IMR-90 (cell line): ENCODE data around the gene MCFD2. TPM values are rescaled to one million over a fixed set of nuclear protein-coding genes. Genes with fewer than 3 reads are reported as not detected.

ENCODE experiments used
- ATAC-seq: fragments of 200-7000 bp; cut with Tn5 transposase; 2 replicates; pipeline ENCODE4 v1.9.1; 2020; ENCODE audit warnings: low read depth, mild to moderate bottlenecking, moderate library complexity
- BruUV-seq: library from RNA; stranded (reverse); fragments of 400-500 nt; replicated peaks from 2 replicates; lab custom pipeline; 2021; lab: Mats Ljungman, UMichigan
- CTCF ChIA-PET: fragments of 300-600 bp; formaldehyde crosslinking; extraction: SDS; loops from one replicate; lab custom pipeline; 2021; ENCODE audit warnings: antibody characterized with exemption; lab: Yijun Ruan, JAX
- POLR2A ChIA-PET: fragments of 300-600 bp; sonication (Branson Sonifier 250); formaldehyde crosslinking; loops from one replicate; lab custom pipeline; 2022; ENCODE audit warnings: antibody characterized with exemption; ENCODE audit not compliant: unreplicated experiment; lab: Charles Lee
- DNase-seq: peaks from one replicate; pipeline ENCODE4 v3.0.0; 2013
- H2AFZ ChIP-seq: replicated peaks from 2 replicates; pipeline ENCODE3; 2013; ENCODE audit warnings: low read length, mild to moderate bottlenecking; ENCODE audit not compliant: poor library complexity
- H2AK5ac ChIP-seq: 2 replicates; pipeline ENCODE4 v1.6.1; 2013; ENCODE audit warnings: low read depth, low read length, inconsistent platforms
- H2AK9ac ChIP-seq: replicated peaks from 2 replicates; pipeline ENCODE3; 2013; ENCODE audit warnings: mild to moderate bottlenecking, low read depth, low read length, moderate library complexity; ENCODE audit not compliant: poor library complexity
- H2BK120ac ChIP-seq: 2 replicates; pipeline ENCODE4 v1.6.1; 2013; ENCODE audit warnings: low read depth, low read length, inconsistent platforms
- H2BK15ac ChIP-seq: 3 replicates; pipeline ENCODE4 v1.6.1; 2013; ENCODE audit warnings: low read depth, low read length, inconsistent platforms
- H2BK20ac ChIP-seq: 2 replicates; pipeline ENCODE4 v1.6.1; 2013; ENCODE audit warnings: low read depth, mild to moderate bottlenecking, inconsistent platforms, low read length, moderate library complexity
- H2BK5ac ChIP-seq: 2 replicates; pipeline ENCODE4 v1.6.1; 2013; ENCODE audit warnings: mild to moderate bottlenecking, low read depth, low read length, inconsistent platforms; ENCODE audit not compliant: poor library complexity, severe bottlenecking
- H3K14ac ChIP-seq: replicated peaks from 2 replicates; pipeline ENCODE4 v1.6.1; 2013; ENCODE audit warnings: low read depth, low read length, inconsistent platforms
- H3K18ac ChIP-seq: 2 replicates; pipeline ENCODE4 v1.6.1; 2013; ENCODE audit warnings: low read depth, low read length, control low read depth
- H3K23ac ChIP-seq: 2 replicates; pipeline ENCODE4 v1.6.1; 2013; ENCODE audit warnings: low read depth, low read length, inconsistent platforms
- H3K27ac ChIP-seq: 2 replicates; pipeline ENCODE4 v1.5.1; 2013; ENCODE audit warnings: mild to moderate bottlenecking, control low read depth, low read length; ENCODE audit not compliant: insufficient read depth
- H3K27me3 ChIP-seq: 2 replicates; pipeline ENCODE4 v1.6.1; 2013; ENCODE audit warnings: low read length; ENCODE audit not compliant: control insufficient read depth, insufficient read depth
- H3K36me3 ChIP-seq: 2 replicates; pipeline ENCODE4 v1.6.1; 2013; ENCODE audit warnings: low read length, mixed read lengths; ENCODE audit not compliant: control insufficient read depth, insufficient read depth
- H3K4ac ChIP-seq: 2 replicates; pipeline ENCODE4 v1.6.1; 2013; ENCODE audit warnings: low read depth, low read length, inconsistent platforms
- H3K4me1 ChIP-seq: 2 replicates; pipeline ENCODE4 v1.6.1; 2013; ENCODE audit warnings: low read length, mixed read lengths; ENCODE audit not compliant: control insufficient read depth, insufficient read depth
- H3K4me2 ChIP-seq: 2 replicates; pipeline ENCODE4 v1.6.1; 2013; ENCODE audit warnings: low read depth, mild to moderate bottlenecking, control low read depth, low read length, moderate library complexity
- H3K4me3 ChIP-seq: 2 replicates; pipeline ENCODE4 v1.5.1; 2013; ENCODE audit warnings: low read depth, mild to moderate bottlenecking, control low read depth, low read length, moderate library complexity; ENCODE audit not compliant: insufficient read depth
- H3K56ac ChIP-seq: 2 replicates; pipeline ENCODE4 v1.6.1; 2013; ENCODE audit warnings: low read length, inconsistent platforms; ENCODE audit not compliant: insufficient read depth; ENCODE audit errors: extremely low read depth
- H3K79me1 ChIP-seq, 2 experiments: 2 replicates each; pipeline ENCODE4 v1.6.1; 2013; ENCODE audit warnings: low read length in 2 of 2, inconsistent platforms in 1 of 2, low read depth in 1 of 2
- H3K9ac ChIP-seq: 2 replicates; pipeline ENCODE4 v1.6.1; 2013; ENCODE audit warnings: low read depth, low read length, control low read depth
- H3K9me1 ChIP-seq: 2 replicates; pipeline ENCODE4 v1.6.1; 2013; ENCODE audit warnings: low read length, inconsistent platforms; ENCODE audit not compliant: insufficient read depth
- H3K9me3 ChIP-seq: 2 replicates; pipeline ENCODE4 v1.6.1; 2013; ENCODE audit warnings: low read length; ENCODE audit not compliant: control insufficient read depth, insufficient read depth
- H4K20me1 ChIP-seq: 2 replicates; pipeline ENCODE4 v1.6.1; 2013; ENCODE audit warnings: low read length, inconsistent platforms; ENCODE audit not compliant: insufficient read depth
- H4K5ac ChIP-seq: 2 replicates; pipeline ENCODE4 v1.6.1; 2013; ENCODE audit warnings: mild to moderate bottlenecking, low read depth, low read length, control low read depth
- H4K8ac ChIP-seq, 2 experiments: 2 replicates each; pipeline ENCODE4 v1.6.1; 2013; ENCODE audit warnings: low read depth in 2 of 2, low read length in 2 of 2, control low read depth in 1 of 2, inconsistent platforms in 1 of 2
- H4K91ac ChIP-seq: 2 replicates; pipeline ENCODE4 v1.6.1; 2013; ENCODE audit warnings: low read depth, low read length, inconsistent platforms; ENCODE audit not compliant: insufficient read depth
- BHLHE40 ChIP-seq: fragments of 150-350 bp; IDR thresholded peaks from 2 replicates; pipeline ENCODE4 v1.6.1; 2016; ENCODE audit warnings: mild to moderate bottlenecking, low read depth, low read length
- CEBPB ChIP-seq: IDR thresholded peaks from 2 replicates; pipeline ENCODE4 v1.6.1; 2012; ENCODE audit warnings: low read depth, low read length, improper control_type of control experiment
- CHD1 ChIP-seq: IDR thresholded peaks from 2 replicates; pipeline ENCODE4 v1.6.1; 2012; ENCODE audit warnings: low read depth, low read length, improper control_type of control experiment
- FOS ChIP-seq: fragments of 150-350 bp; IDR thresholded peaks from 2 replicates; pipeline ENCODE4 v1.6.1; 2016; ENCODE audit warnings: low read depth, low read length
- MAFK ChIP-seq: IDR thresholded peaks from 2 replicates; pipeline ENCODE4 v1.6.1; 2012; ENCODE audit warnings: low read depth, low read length, improper control_type of control experiment
- MAZ ChIP-seq: IDR thresholded peaks from 2 replicates; pipeline ENCODE4 v1.6.1; 2012; ENCODE audit warnings: low read depth, mild to moderate bottlenecking, low read length, improper control_type of control experiment, moderate library complexity, borderline replicate concordance
- MXI1 ChIP-seq: IDR thresholded peaks from 2 replicates; pipeline ENCODE4 v1.6.1; 2012; ENCODE audit warnings: low read depth, mild to moderate bottlenecking, low read length, moderate library complexity, borderline replicate concordance
- NFE2L2 ChIP-seq: fragments of 150-350 bp; IDR thresholded peaks from 2 replicates; pipeline ENCODE4 v1.6.1; 2016; ENCODE audit warnings: low read depth, mild to moderate bottlenecking, low read length
- POLR2A ChIP-seq: IDR thresholded peaks from 2 replicates; pipeline ENCODE4 v1.6.1; 2012; ENCODE audit warnings: mild to moderate bottlenecking, low read depth, low read length
- RAD21 ChIP-seq: IDR thresholded peaks from 2 replicates; pipeline ENCODE4 v1.6.1; 2012; ENCODE audit warnings: low read length, improper control_type of control experiment
- RCOR1 ChIP-seq: IDR thresholded peaks from 2 replicates; pipeline ENCODE4 v1.6.1; 2012; ENCODE audit warnings: mild to moderate bottlenecking, low read length, improper control_type of control experiment; ENCODE audit not compliant: insufficient replicate concordance
- RFX5 ChIP-seq: IDR thresholded peaks from 2 replicates; pipeline ENCODE4 v1.8.0; 2012; ENCODE audit warnings: low read depth, mild to moderate bottlenecking, low read length, moderate library complexity
- SMC3 ChIP-seq: fragments of 150-350 bp; IDR thresholded peaks from 2 replicates; pipeline ENCODE4 v1.6.1; 2016; ENCODE audit warnings: low read depth, mild to moderate bottlenecking, antibody characterized with exemption, low read length, moderate library complexity
- WGBS, 2 experiments: methylation state at CpG; one replicate each; pipeline versions ENCODE4 v1.1.5 to v1.1.7; 2013; ENCODE audit warnings: missing lambda C conversion rate in 2 of 2; ENCODE audit not compliant: insufficient read length in 1 of 2; ENCODE audit errors: extremely low coverage in 2 of 2; 5-methylcytosine and 5-hydroxymethylcytosine counted together
- dilution Hi-C: fragments of 300-500 bp; cut with HindIII; formaldehyde crosslinking; loops from one replicate; pipeline ENCODE4 v1.14.3; 2018; ENCODE audit warnings: low sequenced_read_pairs; ENCODE audit not compliant: unreplicated experiment
- in situ Hi-C: fragments of 300-500 bp; cut with MboI; formaldehyde crosslinking; loops from 3 replicates; pipeline ENCODE4 v1.14.3; 2019; ENCODE audit warnings: low sequenced_read_pairs, inconsistent platforms, mixed read lengths
- intact Hi-C: fragments of 100-400 bp; cut with micrococcal nuclease; formaldehyde crosslinking; loops from 2 replicates; pipeline ENCODE4 v1.10.0; 2022
- polyA plus RNA-seq, 3 experiments: library from polyadenylated mRNA; depleted of rRNA; stranded (reverse); fragments of >200 nt; gene quantifications; 2 replicates each; pipeline ENCODE4 v1.2.3, GENCODE V29; 2012; ENCODE audit warnings: low replicate concordance in 1 of 3
- total RNA-seq: library from RNA; depleted of rRNA; stranded (reverse); fragments of >200 nt; gene quantifications from 2 replicates; pipeline ENCODE4 v1.2.3, GENCODE V29; 2012
- TF ChIP-seq, protein P1 (sequence below): fragments of 150-350 bp; IDR thresholded peaks from 2 replicates; pipeline ENCODE4 v1.6.1; 2016; ENCODE audit warnings: low read depth, mild to moderate bottlenecking, low read length, moderate library complexity, borderline replicate concordance
- TF ChIP-seq, protein P2 (sequence below): conservative IDR thresholded peaks from 2 replicates; pipeline ENCODE4 v1.5.1; 2012; ENCODE audit warnings: mild to moderate bottlenecking, low read depth, low read length, improper control_type of control experiment
- TF ChIP-seq, protein P3 (sequence below): fragments of 150-350 bp; IDR thresholded peaks from 2 replicates; pipeline ENCODE4 v1.6.1; 2017; ENCODE audit warnings: mild to moderate bottlenecking, antibody characterized with exemption, low read length, low read depth

MCFD2 gene
- total and polyA plus RNA-seq, 2 of the 4 experiments (the other 2 are of a cell fraction), result 145 to 177 TPM

DNA sequence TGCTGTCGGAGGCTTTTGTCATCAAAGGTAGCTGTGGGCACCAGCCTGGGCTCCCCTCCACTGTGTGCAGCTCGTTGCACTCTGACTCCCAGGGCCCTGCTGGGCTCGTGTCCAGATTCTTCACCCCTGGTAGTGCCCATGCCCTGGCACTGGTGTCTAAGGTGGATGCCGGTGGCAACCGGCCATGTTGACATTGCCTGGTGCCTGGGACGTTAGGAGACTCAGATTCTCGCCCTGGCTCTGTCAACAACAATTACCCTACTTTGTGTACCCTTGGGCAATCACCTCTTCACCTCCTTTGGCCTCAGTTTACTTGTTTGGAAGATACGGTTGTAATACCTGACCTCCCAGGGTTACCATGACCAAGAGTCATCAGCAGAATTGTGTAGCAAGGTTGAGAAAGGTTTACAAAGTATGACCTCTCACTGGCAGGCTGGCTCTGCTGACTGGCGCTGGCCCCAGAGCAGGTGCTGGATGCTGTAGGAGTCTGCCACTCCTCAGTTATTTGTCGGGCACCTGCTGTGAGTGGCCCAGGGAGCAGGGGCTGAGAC, 41.5 kb upstream of the MCFD2 start:
- Histone ChIP-seq H3K56ac (no peak overlapping the region), H2BK15ac (no peak overlapping the region), H2AK9ac (peak overlapping the region; percentile 61), H3K9me1 (peaks cover 32% of the 10 kb centered on the region), H3K27ac (no peak overlapping the region), H3K18ac (no peak overlapping the region), H3K36me3 (peaks cover 54% of the 10 kb centered on the region), H3K4me2 (no peak overlapping the region), H4K20me1 (no peaks in the 10 kb centered on the region), H3K9me3 (no peaks in the 10 kb centered on the region), H3K4ac (no peak overlapping the region; the same call in 1 of the 2 replicates), H2BK120ac (no peak overlapping the region), H3K14ac (no peak overlapping the region), H3K4me3 (no peak overlapping the region), H4K5ac (no peak overlapping the region), H3K9ac (no peak overlapping the region), H3K4me1 (peaks cover 13% of the 10 kb centered on the region), H3K79me1 (peaks cover 31 to 77% of the 10 kb centered on the region in 2 experiments), H2BK5ac (no peak overlapping the region), H4K91ac (no peak overlapping the region), H2BK20ac (no peak overlapping the region), H2AK5ac (peak overlapping the region; percentile 35; the same call in 1 of the 2 replicates), H4K8ac (no peak overlapping the region), H3K23ac (no peak overlapping the region), H3K27me3 (no peaks in the 10 kb centered on the region), H2AFZ (no peak overlapping the region)
- TF ChIP-seq MAFK, result no peak
- no peak for TF ChIP-seq FOS
- TF ChIP-seq POLR2A, result no peak
- no peak for TF ChIP-seq BHLHE40
- TF ChIP-seq CEBPB, result no peak
- no peak for TF ChIP-seq RCOR1
- no peak for TF ChIP-seq NFE2L2
- TF ChIP-seq, protein P1, sequence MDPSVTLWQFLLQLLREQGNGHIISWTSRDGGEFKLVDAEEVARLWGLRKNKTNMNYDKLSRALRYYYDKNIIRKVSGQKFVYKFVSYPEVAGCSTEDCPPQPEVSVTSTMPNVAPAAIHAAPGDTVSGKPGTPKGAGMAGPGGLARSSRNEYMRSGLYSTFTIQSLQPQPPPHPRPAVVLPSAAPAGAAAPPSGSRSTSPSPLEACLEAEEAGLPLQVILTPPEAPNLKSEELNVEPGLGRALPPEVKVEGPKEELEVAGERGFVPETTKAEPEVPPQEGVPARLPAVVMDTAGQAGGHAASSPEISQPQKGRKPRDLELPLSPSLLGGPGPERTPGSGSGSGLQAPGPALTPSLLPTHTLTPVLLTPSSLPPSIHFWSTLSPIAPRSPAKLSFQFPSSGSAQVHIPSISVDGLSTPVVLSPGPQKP, result no peak
- no peak for TF ChIP-seq RAD21
- TF ChIP-seq MXI1, result no peak
- TF ChIP-seq MAZ, result no peak
- TF ChIP-seq CHD1, result no peak
- TF ChIP-seq, protein P2, sequence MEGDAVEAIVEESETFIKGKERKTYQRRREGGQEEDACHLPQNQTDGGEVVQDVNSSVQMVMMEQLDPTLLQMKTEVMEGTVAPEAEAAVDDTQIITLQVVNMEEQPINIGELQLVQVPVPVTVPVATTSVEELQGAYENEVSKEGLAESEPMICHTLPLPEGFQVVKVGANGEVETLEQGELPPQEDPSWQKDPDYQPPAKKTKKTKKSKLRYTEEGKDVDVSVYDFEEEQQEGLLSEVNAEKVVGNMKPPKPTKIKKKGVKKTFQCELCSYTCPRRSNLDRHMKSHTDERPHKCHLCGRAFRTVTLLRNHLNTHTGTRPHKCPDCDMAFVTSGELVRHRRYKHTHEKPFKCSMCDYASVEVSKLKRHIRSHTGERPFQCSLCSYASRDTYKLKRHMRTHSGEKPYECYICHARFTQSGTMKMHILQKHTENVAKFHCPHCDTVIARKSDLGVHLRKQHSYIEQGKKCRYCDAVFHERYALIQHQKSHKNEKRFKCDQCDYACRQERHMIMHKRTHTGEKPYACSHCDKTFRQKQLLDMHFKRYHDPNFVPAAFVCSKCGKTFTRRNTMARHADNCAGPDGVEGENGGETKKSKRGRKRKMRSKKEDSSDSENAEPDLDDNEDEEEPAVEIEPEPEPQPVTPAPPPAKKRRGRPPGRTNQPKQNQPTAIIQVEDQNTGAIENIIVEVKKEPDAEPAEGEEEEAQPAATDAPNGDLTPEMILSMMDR, result no peak
- TF ChIP-seq, protein P3, sequence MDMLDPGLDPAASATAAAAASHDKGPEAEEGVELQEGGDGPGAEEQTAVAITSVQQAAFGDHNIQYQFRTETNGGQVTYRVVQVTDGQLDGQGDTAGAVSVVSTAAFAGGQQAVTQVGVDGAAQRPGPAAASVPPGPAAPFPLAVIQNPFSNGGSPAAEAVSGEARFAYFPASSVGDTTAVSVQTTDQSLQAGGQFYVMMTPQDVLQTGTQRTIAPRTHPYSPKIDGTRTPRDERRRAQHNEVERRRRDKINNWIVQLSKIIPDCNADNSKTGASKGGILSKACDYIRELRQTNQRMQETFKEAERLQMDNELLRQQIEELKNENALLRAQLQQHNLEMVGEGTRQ, result no peak
- TF ChIP-seq RFX5, result no peak
- TF ChIP-seq SMC3, result no peak
- intact Hi-C loops (no loop called here), dilution Hi-C loops (no loop called here), in situ Hi-C loops (no loop called here)
- DNase-seq (no peak), ATAC-seq (no peak)
- WGBS, 2 experiments, result 92% methylated on average over 2 of the region's 10 CpGs; no CpG with 5 or more reads in 1 of the 2 experiments
- ChIA-PET POLR2A (no interaction called here), CTCF (no interaction called here)
- no TSS peak for BruUV-seq
